Ovary (tissue), 9 donors: ENCODE measurements around the gene PWWP2B. TPM values are rescaled to one million over a fixed set of nuclear protein-coding genes. Genes with fewer than 3 reads are reported as not detected.
"Not testable (repeated sequence)": the region's sequence is repeated elsewhere in the genome, so short reads cannot be mapped to it uniquely, and the experiment has no call there.

Source experiments
- DNase-seq, 5 donors: peaks; one replicate each; pipeline ENCODE4 v3.0.0-alpha.2; 2019 to 2020
- H3K27ac ChIP-seq, 2 donors: fragments of 200-600 bp; one replicate each; pipeline versions ENCODE4 v1.5.1 to v1.8.0; 2019 to 2022
- H3K27me3 ChIP-seq: fragments of 200-600 bp; one replicate; pipeline ENCODE4 v1.8.0; 2022
- H3K36me3 ChIP-seq: fragments of 200-600 bp; sonication (generic); one replicate; pipeline ENCODE4 v1.5.1; 2019
- H3K4me1 ChIP-seq: one replicate; pipeline ENCODE4 v1.8.1; 2013; ENCODE audit warnings: mild to moderate bottlenecking, moderate library complexity; ENCODE audit not compliant: insufficient read depth
- H3K4me3 ChIP-seq: fragments of 200-600 bp; sonication (generic); one replicate; pipeline ENCODE4 v1.5.1; 2017
- H3K9me3 ChIP-seq, 2 donors: fragments of 200-600 bp in 1 of 2; sonication (generic) in 1 of 2; one replicate each; pipeline versions ENCODE4 v1.5.1 to v1.8.1; 2013 to 2019; ENCODE audit warnings: mild to moderate bottlenecking in 1 of 2, moderate library complexity in 1 of 2
- EP300 ChIP-seq: sonication (generic); formaldehyde crosslinking; IDR thresholded peaks from one replicate; pipeline ENCODE4 v1.6.1; 2017; ENCODE audit warnings: antibody characterized with exemption
- POLR2A ChIP-seq: fragments of 450-650 bp; IDR thresholded peaks from one replicate; pipeline ENCODE4 v1.6.1; 2017; ENCODE audit warnings: antibody characterized with exemption, mild to moderate bottlenecking, moderate library complexity
- WGBS, 3 donors: extraction: QIAGEN DNeasy Blood & Tissue Kit in 1 of 3; methylation state at CpG; one replicate each; pipeline versions ENCODE4 v1.1.5 to v1.1.7; 2013 to 2017; 5-methylcytosine and 5-hydroxymethylcytosine counted together
- intact Hi-C, 4 donors: fragments of 100-400 bp; cut with DNase I; formaldehyde crosslinking; loops; one replicate each; pipeline versions ENCODE4 v1.11.0 to v1.15.1; 2022 to 2023
- polyA plus RNA-seq, 2 donors: library from polyadenylated mRNA; stranded (reverse); fragments of 200-250 nt in 1 of 2; fragments of 350-450 nt in 1 of 2; fragmentation: Illumina TruSeq in 1 of 2; extraction: RNeasy Lipid Tissue Mini Kit (QIAGEN cat#74804) in 1 of 2; gene quantifications; one replicate each; pipeline ENCODE4 v1.2.3, GENCODE V29; 2013 to 2014
- total RNA-seq, 7 donors: library from RNA; depleted of rRNA in 2 of 7; stranded (reverse); fragments of >200 nt in 2 of 7; fragmentation: NEBNext Ultra II Directional in 3 of 7; extraction: Animal tissue kit (Norgen Biotek cat#: 25700) in 3 of 7; gene quantifications; one replicate each; pipeline versions ENCODE4 v1.1.0 to v1.2.4, GENCODE V29; 2016 to 2023
- TF ChIP-seq, protein P1 (sequence below), 3 donors: fragments of 450-650 bp in 2 of 3; fragments of 200-600 bp in 1 of 3; IDR thresholded peaks; one replicate each; pipeline versions ENCODE4 v1.5.1 to v1.8.0; 2016 to 2022; ENCODE audit warnings: antibody characterized with exemption in 3 of 3, mild to moderate bottlenecking in 1 of 3
- donor health status: DM: no; HTN: no; CAD: no; lungs with moderate emphysema.
- donor health status: DM: no; HTN: no; CAD: no.
- donor health status: Bipolar disorder and iron deficiency.
- donor health status: DM: yes; HTN: yes; CAD: no.
- donor health status: DM: no; HTN: no; CAD: no.
- donor health status: DM: yes; HTN: yes; CAD: no.

Gene PWWP2B
- total and polyA plus RNA-seq, 9 donors, result 1.1 to 26.0 (median 14.9) TPM

- H3K36me3 ChIP-seq, result no peaks in the 10 kb centered on the region
- peak in 2 of 5 donors; percentile 19 to 30 for DNase-seq
- TF ChIP-seq POLR2A (no peak), EP300 (no peak)
- TF ChIP-seq, protein P1, sequence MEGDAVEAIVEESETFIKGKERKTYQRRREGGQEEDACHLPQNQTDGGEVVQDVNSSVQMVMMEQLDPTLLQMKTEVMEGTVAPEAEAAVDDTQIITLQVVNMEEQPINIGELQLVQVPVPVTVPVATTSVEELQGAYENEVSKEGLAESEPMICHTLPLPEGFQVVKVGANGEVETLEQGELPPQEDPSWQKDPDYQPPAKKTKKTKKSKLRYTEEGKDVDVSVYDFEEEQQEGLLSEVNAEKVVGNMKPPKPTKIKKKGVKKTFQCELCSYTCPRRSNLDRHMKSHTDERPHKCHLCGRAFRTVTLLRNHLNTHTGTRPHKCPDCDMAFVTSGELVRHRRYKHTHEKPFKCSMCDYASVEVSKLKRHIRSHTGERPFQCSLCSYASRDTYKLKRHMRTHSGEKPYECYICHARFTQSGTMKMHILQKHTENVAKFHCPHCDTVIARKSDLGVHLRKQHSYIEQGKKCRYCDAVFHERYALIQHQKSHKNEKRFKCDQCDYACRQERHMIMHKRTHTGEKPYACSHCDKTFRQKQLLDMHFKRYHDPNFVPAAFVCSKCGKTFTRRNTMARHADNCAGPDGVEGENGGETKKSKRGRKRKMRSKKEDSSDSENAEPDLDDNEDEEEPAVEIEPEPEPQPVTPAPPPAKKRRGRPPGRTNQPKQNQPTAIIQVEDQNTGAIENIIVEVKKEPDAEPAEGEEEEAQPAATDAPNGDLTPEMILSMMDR (IDR thresholded peaks at IDR 0.05), result no peak
- peaks cover 11% of the 10 kb centered on the region for H3K4me1 ChIP-seq
- intact Hi-C loops, result loop anchor here in 2 of 4 donors (5.0 to 10.0 kb wide), 3 partner anchors 67 to 260 kb away; no protein-coding TSS in a partner anchor
- no peak overlapping the region for H3K27ac ChIP-seq
- 83 to 88% (median 83%) methylated on average over 20 of the region's 20 CpGs for WGBS, 3 donors
- no peak overlapping the region for H3K4me3 ChIP-seq
- H3K9me3 ChIP-seq, result no peaks in the 10 kb centered on the region
- no peaks in the 10 kb centered on the region for H3K27me3 ChIP-seq
Observed at GRCh38 chr10:132384618-132385388, 12.2 kb upstream of the PWWP2B start.

GRCh38 chr10:132385389-132385667 is 11.7 kb upstream of the PWWP2B start:
- intact Hi-C loops, result loop anchor here in 1 of 4 donors (5.0 to 10.0 kb wide), 2 partner anchors 67 to 259 kb away; no protein-coding TSS in a partner anchor
- H3K9me3 ChIP-seq, result no peaks in the 10 kb centered on the region
- H3K36me3 ChIP-seq, result no peaks in the 10 kb centered on the region
- peaks cover 13% of the 10 kb centered on the region for H3K4me1 ChIP-seq
- WGBS, 3 donors, result 42 to 58% (median 56%) methylated on average over 5 of the region's 5 CpGs
- DNase-seq, result no peak
- H3K4me3 ChIP-seq, result no peak overlapping the region
- H3K27ac ChIP-seq, result no peak overlapping the region
- H3K27me3 ChIP-seq, result no peaks in the 10 kb centered on the region
- no peak for TF ChIP-seq POLR2A
- no peak for TF ChIP-seq EP300
- TF ChIP-seq, protein P1 (IDR thresholded peaks at IDR 0.05), result no peak

- no peak overlapping the region for H3K27ac ChIP-seq
- peak in 2 of 5 donors; percentile 34 to 48 for DNase-seq
- no peak for TF ChIP-seq EP300
- no peak for TF ChIP-seq POLR2A
- TF ChIP-seq, protein P1 (IDR thresholded peaks at IDR 0.05), result no peak
- no peak overlapping the region for H3K4me3 ChIP-seq
- intact Hi-C loops, result loop anchor here in 2 of 4 donors (2.0 to 10.0 kb wide), 3 partner anchors 66 to 259 kb away; no protein-coding TSS in a partner anchor
- WGBS, 3 donors, result 76 to 86% (median 78%) methylated on average over 18 of the region's 18 CpGs
- H3K4me1 ChIP-seq, result peaks cover 13% of the 10 kb centered on the region
- no peaks in the 10 kb centered on the region for H3K27me3 ChIP-seq
- H3K36me3 ChIP-seq, result no peaks in the 10 kb centered on the region
- H3K9me3 ChIP-seq, result no peaks in the 10 kb centered on the region
Observed at GRCh38 chr10:132385721-132386418, 11.1 kb upstream of the PWWP2B start.

GRCh38 chr10:132386419-132386831 is 10.6 kb upstream of the PWWP2B start:
- Histone ChIP-seq H3K36me3 (no peaks in the 10 kb centered on the region), H3K27me3 (no peaks in the 10 kb centered on the region), H3K27ac (no peak overlapping the region), H3K4me3 (no peak overlapping the region), H3K4me1 (peaks cover 13% of the 10 kb centered on the region), H3K9me3 (no peaks in the 10 kb centered on the region)
- intact Hi-C loops, result loop anchor here in 2 of 4 donors (2.0 to 10.0 kb wide), 3 partner anchors 66 to 258 kb away; no protein-coding TSS in a partner anchor
- 79 to 88% (median 79%) methylated on average over 9 of the region's 9 CpGs for WGBS, 3 donors
- DNase-seq, result peak in 2 of 5 donors; percentile 35
- TF ChIP-seq POLR2A (no peak), EP300 (no peak)
- TF ChIP-seq, protein P1 (IDR thresholded peaks at IDR 0.05), result no peak

DNA sequence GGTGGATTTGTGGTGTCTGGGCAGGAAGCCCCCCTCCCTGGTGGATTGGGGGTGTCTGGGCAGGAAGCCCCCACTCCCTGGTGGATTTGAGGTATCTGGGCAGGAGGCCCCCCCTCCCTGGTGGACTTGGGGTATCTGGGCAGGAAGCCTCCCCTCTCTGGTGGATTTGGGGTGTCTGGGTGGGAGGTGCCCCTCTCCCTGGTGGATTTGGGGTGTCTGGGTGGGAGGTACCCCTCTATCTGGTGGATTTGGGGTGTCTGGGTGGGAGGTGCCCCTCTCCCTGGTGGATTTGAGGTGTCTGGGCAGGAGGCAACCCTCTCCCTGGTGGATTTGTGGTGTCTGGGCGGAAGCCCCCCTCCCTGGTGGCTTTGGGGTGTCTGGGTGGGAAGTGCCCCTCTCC is 10.1 kb upstream of the PWWP2B start:
- H3K4me3 ChIP-seq, H3K27me3 ChIP-seq, H3K27ac ChIP-seq, H3K36me3 ChIP-seq, H3K9me3 ChIP-seq: not testable (repeated sequence)
- peaks cover 13% of the 10 kb centered on the region for H3K4me1 ChIP-seq
- intact Hi-C loops, result loop anchor here in 2 of 4 donors (2.0 to 10.0 kb wide), 3 partner anchors 65 to 258 kb away; no protein-coding TSS in a partner anchor
- peak in 2 of 5 donors; percentile 41 to 42 for DNase-seq
- WGBS, 3 donors, result 57 to 95% methylated on average over 1 of the region's 1 CpG; no CpG with 5 or more reads in 1 of the 3 donors
